HepG2 (cell line): ENCODE data around the gene FNIP2. TPM values are rescaled to one million over a fixed set of nuclear protein-coding genes. Genes with fewer than 3 reads are reported as not detected.

Source experiments
- IRF9 ChIP-seq: sonication (generic); formaldehyde crosslinking; IDR thresholded peaks from 2 replicates; pipeline ENCODE4 v1.8.0; 2022; ENCODE audit warnings: missing genetic modification reagents, mild to moderate bottlenecking, borderline replicate concordance
- KDM3A ChIP-seq: IDR thresholded peaks from 2 replicates; pipeline ENCODE4 v1.6.1; 2018; ENCODE audit warnings: low read depth, missing compliant biosample characterization
- KDM4B ChIP-seq: sonication (generic); formaldehyde crosslinking; IDR thresholded peaks from 2 replicates; pipeline ENCODE4 v1.4.0; 2020; ENCODE audit warnings: missing genetic modification reagents
- KMT2B ChIP-seq: IDR thresholded peaks from 2 replicates; pipeline ENCODE4 v1.6.1; 2016; ENCODE audit warnings: missing genetic modification reagents, missing compliant biosample characterization
- NKX3-1 ChIP-seq: sonication (generic); formaldehyde crosslinking; IDR thresholded peaks from 2 replicates; pipeline ENCODE4 v1.5.0; 2020; ENCODE audit warnings: missing genetic modification reagents
- NR2F1 ChIP-seq, 2 experiments: fragments of 450-650 bp in 1 of 2; formaldehyde crosslinking in 1 of 2; IDR thresholded peaks; 2 replicates each; pipeline versions ENCODE4 v1.5.0 to v1.6.1; 2016 to 2020; ENCODE audit warnings: mild to moderate bottlenecking in 1 of 2, missing compliant biosample characterization in 1 of 2, missing genetic modification reagents in 1 of 2, moderate library complexity in 1 of 2
- PHF21A ChIP-seq: sonication (generic); formaldehyde crosslinking; IDR thresholded peaks from 2 replicates; pipeline ENCODE4 v1.5.0; 2020; ENCODE audit warnings: mild to moderate bottlenecking, missing genetic modification reagents
- PITX1 ChIP-seq: sonication (generic); formaldehyde crosslinking; IDR thresholded peaks from 2 replicates; pipeline ENCODE4 v1.5.1; 2020; ENCODE audit warnings: mild to moderate bottlenecking, missing genetic modification reagents
- YEATS4 ChIP-seq: sonication (generic); formaldehyde crosslinking; IDR thresholded peaks from 2 replicates; pipeline ENCODE4 v1.4.0; 2020; ENCODE audit warnings: missing genetic modification reagents, borderline replicate concordance
- ZFY ChIP-seq: sonication (generic); formaldehyde crosslinking; IDR thresholded peaks from 2 replicates; pipeline ENCODE4 v1.4.0; 2020; ENCODE audit warnings: missing genetic modification reagents
- ZNF24 ChIP-seq: fragments of 450-650 bp; IDR thresholded peaks from 2 replicates; pipeline ENCODE4 v1.6.1; 2017; ENCODE audit warnings: antibody characterized with exemption, mild to moderate bottlenecking
- ZNF274 ChIP-seq: sonication (generic); formaldehyde crosslinking; IDR thresholded peaks from 2 replicates; pipeline ENCODE4 v1.5.1; 2020; ENCODE audit warnings: mild to moderate bottlenecking, missing genetic modification reagents
- ZNF574 ChIP-seq: sonication (generic); formaldehyde crosslinking; IDR thresholded peaks from 2 replicates; pipeline ENCODE4 v1.4.0; 2020; ENCODE audit warnings: missing genetic modification reagents
- ZNF788 ChIP-seq: sonication (generic); formaldehyde crosslinking; IDR thresholded peaks from 2 replicates; pipeline ENCODE4 v1.5.0; 2020; ENCODE audit warnings: mild to moderate bottlenecking, missing genetic modification reagents, borderline replicate concordance
- polyA plus RNA-seq, 8 experiments: library from polyadenylated mRNA; depleted of rRNA in 3 of 8; stranded (reverse) in 7 of 8; unstranded in 1 of 8; fragments of >200 nt; fragmentation: Illumina TruSeq in 4 of 8; extraction: Trizol in 4 of 8; gene quantifications; 2 replicates each; pipeline versions ENCODE4 v1.2.1 to v1.2.3, GENCODE V29; 2011 to 2016; ENCODE audit warnings: low read depth in 4 of 8, missing spikeins in 1 of 8, mixed read lengths in 1 of 8; ENCODE audit not compliant: insufficient read depth in 1 of 8
- total RNA-seq, 5 experiments: library from RNA; depleted of rRNA; stranded (reverse); fragments of >200 nt; fragmentation: Illumina TruSeq; extraction: Trizol; gene quantifications; 2 replicates each; pipeline ENCODE4 v1.2.3, GENCODE V29; 2016; ENCODE audit warnings: low read depth in 1 of 5
- TF ChIP-seq, protein P1 (sequence below): sonication (generic); formaldehyde crosslinking; IDR thresholded peaks from 2 replicates; pipeline ENCODE4 v1.4.0; 2020; ENCODE audit warnings: missing genetic modification reagents
- TF ChIP-seq, protein P2 (sequence below): sonication (generic); formaldehyde crosslinking; IDR thresholded peaks from 2 replicates; pipeline ENCODE4 v1.8.1; 2022; ENCODE audit warnings: low read depth, mild to moderate bottlenecking, missing genetic modification reagents
- TF ChIP-seq, protein P3 (sequence below): sonication (generic); formaldehyde crosslinking; IDR thresholded peaks from 2 replicates; pipeline ENCODE4 v1.4.0; 2020; ENCODE audit warnings: missing genetic modification reagents

FNIP2 gene
- total and polyA plus RNA-seq, 2 of the 13 experiments (the other 11 are each of a cell fraction or from before 2014, with no cell fraction given): 15.5 to 21.0 TPM

- TF ChIP-seq, protein P1, sequence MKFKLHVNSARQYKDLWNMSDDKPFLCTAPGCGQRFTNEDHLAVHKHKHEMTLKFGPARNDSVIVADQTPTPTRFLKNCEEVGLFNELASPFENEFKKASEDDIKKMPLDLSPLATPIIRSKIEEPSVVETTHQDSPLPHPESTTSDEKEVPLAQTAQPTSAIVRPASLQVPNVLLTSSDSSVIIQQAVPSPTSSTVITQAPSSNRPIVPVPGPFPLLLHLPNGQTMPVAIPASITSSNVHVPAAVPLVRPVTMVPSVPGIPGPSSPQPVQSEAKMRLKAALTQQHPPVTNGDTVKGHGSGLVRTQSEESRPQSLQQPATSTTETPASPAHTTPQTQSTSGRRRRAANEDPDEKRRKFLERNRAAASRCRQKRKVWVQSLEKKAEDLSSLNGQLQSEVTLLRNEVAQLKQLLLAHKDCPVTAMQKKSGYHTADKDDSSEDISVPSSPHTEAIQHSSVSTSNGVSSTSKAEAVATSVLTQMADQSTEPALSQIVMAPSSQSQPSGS: peak; percentile 59
- TF ChIP-seq IRF9 (CRISPR knock-in tag): 0 out of 2 replicates have a peak, but pooled peaks have one; percentile 34
- peak; percentile 55; the same call in 1 of the 2 replicates for TF ChIP-seq YEATS4 (CRISPR knock-in tag)
- TF ChIP-seq KDM3A: 0 out of 2 replicates have a peak, but pooled peaks have one; percentile 68
- TF ChIP-seq ZNF24: 0 out of 2 replicates have a peak, but pooled peaks have one; percentile 11
- TF ChIP-seq ZNF274: 0 out of 2 replicates have a peak, but pooled peaks have one; percentile 36
- TF ChIP-seq NR2F1 (CRISPR knock-in tag; IDR thresholded peaks at IDR 0.05): peak; percentile 58 to 62; a peak in 3 of 4 replicates
- TF ChIP-seq ZNF788 (CRISPR knock-in tag): peak; percentile 17; the same call in 1 of the 2 replicates
- 0 out of 2 replicates have a peak, but pooled peaks have one; percentile 49 for TF ChIP-seq NKX3-1
- TF ChIP-seq KDM4B (CRISPR knock-in tag): peak; percentile 60; the same call in 1 of the 2 replicates
- peak; percentile 75 for TF ChIP-seq ZNF574
- TF ChIP-seq, protein P2, sequence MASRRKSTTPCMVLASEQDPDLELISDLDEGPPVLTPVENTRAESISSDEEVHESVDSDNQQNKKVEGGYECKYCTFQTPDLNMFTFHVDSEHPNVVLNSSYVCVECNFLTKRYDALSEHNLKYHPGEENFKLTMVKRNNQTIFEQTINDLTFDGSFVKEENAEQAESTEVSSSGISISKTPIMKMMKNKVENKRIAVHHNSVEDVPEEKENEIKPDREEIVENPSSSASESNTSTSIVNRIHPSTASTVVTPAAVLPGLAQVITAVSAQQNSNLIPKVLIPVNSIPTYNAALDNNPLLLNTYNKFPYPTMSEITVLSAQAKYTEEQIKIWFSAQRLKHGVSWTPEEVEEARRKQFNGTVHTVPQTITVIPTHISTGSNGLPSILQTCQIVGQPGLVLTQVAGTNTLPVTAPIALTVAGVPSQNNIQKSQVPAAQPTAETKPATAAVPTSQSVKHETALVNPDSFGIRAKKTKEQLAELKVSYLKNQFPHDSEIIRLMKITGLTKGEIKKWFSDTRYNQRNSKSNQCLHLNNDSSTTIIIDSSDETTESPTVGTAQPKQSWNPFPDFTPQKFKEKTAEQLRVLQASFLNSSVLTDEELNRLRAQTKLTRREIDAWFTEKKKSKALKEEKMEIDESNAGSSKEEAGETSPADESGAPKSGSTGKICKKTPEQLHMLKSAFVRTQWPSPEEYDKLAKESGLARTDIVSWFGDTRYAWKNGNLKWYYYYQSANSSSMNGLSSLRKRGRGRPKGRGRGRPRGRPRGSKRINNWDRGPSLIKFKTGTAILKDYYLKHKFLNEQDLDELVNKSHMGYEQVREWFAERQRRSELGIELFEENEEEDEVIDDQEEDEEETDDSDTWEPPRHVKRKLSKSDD: peak; percentile 51; the same call in 1 of the 2 replicates
- TF ChIP-seq KMT2B (CRISPR knock-in tag): peak; percentile 42; the same call in 1 of the 2 replicates
- peak; percentile 66; the same call in 1 of the 2 replicates for TF ChIP-seq PHF21A (CRISPR knock-in tag)
- TF ChIP-seq ZFY (CRISPR knock-in tag): peak; percentile 38; the same call in 1 of the 2 replicates
- TF ChIP-seq, protein P3, sequence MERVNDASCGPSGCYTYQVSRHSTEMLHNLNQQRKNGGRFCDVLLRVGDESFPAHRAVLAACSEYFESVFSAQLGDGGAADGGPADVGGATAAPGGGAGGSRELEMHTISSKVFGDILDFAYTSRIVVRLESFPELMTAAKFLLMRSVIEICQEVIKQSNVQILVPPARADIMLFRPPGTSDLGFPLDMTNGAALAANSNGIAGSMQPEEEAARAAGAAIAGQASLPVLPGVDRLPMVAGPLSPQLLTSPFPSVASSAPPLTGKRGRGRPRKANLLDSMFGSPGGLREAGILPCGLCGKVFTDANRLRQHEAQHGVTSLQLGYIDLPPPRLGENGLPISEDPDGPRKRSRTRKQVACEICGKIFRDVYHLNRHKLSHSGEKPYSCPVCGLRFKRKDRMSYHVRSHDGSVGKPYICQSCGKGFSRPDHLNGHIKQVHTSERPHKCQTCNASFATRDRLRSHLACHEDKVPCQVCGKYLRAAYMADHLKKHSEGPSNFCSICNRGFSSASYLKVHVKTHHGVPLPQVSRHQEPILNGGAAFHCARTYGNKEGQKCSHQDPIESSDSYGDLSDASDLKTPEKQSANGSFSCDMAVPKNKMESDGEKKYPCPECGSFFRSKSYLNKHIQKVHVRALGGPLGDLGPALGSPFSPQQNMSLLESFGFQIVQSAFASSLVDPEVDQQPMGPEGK (CRISPR knock-in tag): peak; percentile 47; the same call in 1 of the 2 replicates
- peak; percentile 73; the same call in 1 of the 2 replicates for TF ChIP-seq PITX1 (CRISPR knock-in tag)
Measured at GRCh38 chr4:158902280-158903078, 133.7 kb downstream of the FNIP2 start (continued).
